SK-N-SH treated with all-trans-retinoic acid at 6 μM for 48 hours (cell line): ENCODE results near the gene CEBPB.

Source experiments
- OSR1 ChIP-seq: fragments of 250-450 bp; sonication (Bioruptor Pico); IDR thresholded peaks from 2 replicates; pipeline ENCODE4 v1.8.0; 2022; ENCODE audit warnings: moderate library complexity, mild to moderate bottlenecking, inconsistent platforms
- RARB ChIP-seq: fragments of 250-450 bp; sonication (Bioruptor Pico); IDR thresholded peaks from 2 replicates; pipeline ENCODE4 v1.8.0; 2021; ENCODE audit warnings: mild to moderate bottlenecking, moderate library complexity
- ZC3H10 ChIP-seq: fragments of 250-450 bp; sonication (Bioruptor Pico); IDR thresholded peaks from 2 replicates; pipeline ENCODE4 v1.5.1; 2021; ENCODE audit warnings: mild to moderate bottlenecking, moderate library complexity
- ZFP30 ChIP-seq: fragments of 450-650 bp; formaldehyde crosslinking; IDR thresholded peaks from 2 replicates; pipeline ENCODE4 v1.5.0; 2022; ENCODE audit warnings: mild to moderate bottlenecking, moderate library complexity
- ZNF70 ChIP-seq: fragments of 450-650 bp; formaldehyde crosslinking; IDR thresholded peaks from 2 replicates; pipeline ENCODE4 v1.5.0; 2020; ENCODE audit warnings: mild to moderate bottlenecking, moderate library complexity
- ZNF8 ChIP-seq: fragments of 450-650 bp; formaldehyde crosslinking; IDR thresholded peaks from 2 replicates; pipeline ENCODE4 v1.5.0; 2020; ENCODE audit warnings: mild to moderate bottlenecking, moderate library complexity
- TF ChIP-seq, protein P1 (sequence below): fragments of 250-450 bp; sonication (Bioruptor Pico); IDR thresholded peaks from 2 replicates; pipeline ENCODE4 v1.8.0; 2020; ENCODE audit warnings: mild to moderate bottlenecking, moderate library complexity, borderline replicate concordance
- TF ChIP-seq, protein P2 (sequence below): fragments of 250-450 bp; sonication (Bioruptor Pico); IDR thresholded peaks from 2 replicates; pipeline ENCODE4 v1.5.1; 2021; ENCODE audit warnings: mild to moderate bottlenecking, moderate library complexity
- TF ChIP-seq, protein P3 (sequence below): fragments of 250-450 bp; sonication (Bioruptor Pico); IDR thresholded peaks from 2 replicates; pipeline ENCODE4 v1.5.0; 2020; ENCODE audit warnings: mild to moderate bottlenecking, moderate library complexity
- TF ChIP-seq, protein P4 (sequence below): fragments of 250-450 bp; sonication (Bioruptor Pico); IDR thresholded peaks from 2 replicates; pipeline ENCODE4 v1.8.0; 2021; ENCODE audit warnings: low read depth, mild to moderate bottlenecking, moderate library complexity, borderline replicate concordance
- TF ChIP-seq, protein P5 (sequence below): fragments of 250-450 bp; sonication (Bioruptor Pico); IDR thresholded peaks from 2 replicates; pipeline ENCODE4 v1.5.1; 2020; ENCODE audit warnings: low read depth, mild to moderate bottlenecking, moderate library complexity

DNA sequence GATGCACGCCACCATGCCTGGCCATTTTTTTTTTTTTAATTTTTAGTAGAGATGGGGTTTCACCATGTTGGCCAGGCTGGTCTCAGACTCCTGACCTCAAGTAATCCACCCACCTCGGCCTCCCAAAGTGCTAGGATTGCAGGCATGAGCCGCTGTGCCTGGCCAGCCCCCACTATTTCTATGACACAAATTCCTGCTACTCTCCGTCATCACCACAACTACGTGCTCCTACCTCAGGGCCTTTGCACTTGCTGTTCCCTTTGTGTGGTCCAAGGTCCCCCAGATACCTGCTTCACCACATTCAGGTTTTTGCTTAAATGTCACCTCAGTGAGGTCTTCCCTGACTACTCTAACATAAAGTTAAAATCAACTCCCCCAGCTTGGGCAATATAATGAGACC lies 5.2 kb upstream of the CEBPB start:
- TF ChIP-seq, protein P1, sequence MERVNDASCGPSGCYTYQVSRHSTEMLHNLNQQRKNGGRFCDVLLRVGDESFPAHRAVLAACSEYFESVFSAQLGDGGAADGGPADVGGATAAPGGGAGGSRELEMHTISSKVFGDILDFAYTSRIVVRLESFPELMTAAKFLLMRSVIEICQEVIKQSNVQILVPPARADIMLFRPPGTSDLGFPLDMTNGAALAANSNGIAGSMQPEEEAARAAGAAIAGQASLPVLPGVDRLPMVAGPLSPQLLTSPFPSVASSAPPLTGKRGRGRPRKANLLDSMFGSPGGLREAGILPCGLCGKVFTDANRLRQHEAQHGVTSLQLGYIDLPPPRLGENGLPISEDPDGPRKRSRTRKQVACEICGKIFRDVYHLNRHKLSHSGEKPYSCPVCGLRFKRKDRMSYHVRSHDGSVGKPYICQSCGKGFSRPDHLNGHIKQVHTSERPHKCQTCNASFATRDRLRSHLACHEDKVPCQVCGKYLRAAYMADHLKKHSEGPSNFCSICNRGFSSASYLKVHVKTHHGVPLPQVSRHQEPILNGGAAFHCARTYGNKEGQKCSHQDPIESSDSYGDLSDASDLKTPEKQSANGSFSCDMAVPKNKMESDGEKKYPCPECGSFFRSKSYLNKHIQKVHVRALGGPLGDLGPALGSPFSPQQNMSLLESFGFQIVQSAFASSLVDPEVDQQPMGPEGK (CRISPR knock-in tag): no peak
- no peak for TF ChIP-seq ZNF70 (CRISPR knock-in tag)
- TF ChIP-seq, protein P2, sequence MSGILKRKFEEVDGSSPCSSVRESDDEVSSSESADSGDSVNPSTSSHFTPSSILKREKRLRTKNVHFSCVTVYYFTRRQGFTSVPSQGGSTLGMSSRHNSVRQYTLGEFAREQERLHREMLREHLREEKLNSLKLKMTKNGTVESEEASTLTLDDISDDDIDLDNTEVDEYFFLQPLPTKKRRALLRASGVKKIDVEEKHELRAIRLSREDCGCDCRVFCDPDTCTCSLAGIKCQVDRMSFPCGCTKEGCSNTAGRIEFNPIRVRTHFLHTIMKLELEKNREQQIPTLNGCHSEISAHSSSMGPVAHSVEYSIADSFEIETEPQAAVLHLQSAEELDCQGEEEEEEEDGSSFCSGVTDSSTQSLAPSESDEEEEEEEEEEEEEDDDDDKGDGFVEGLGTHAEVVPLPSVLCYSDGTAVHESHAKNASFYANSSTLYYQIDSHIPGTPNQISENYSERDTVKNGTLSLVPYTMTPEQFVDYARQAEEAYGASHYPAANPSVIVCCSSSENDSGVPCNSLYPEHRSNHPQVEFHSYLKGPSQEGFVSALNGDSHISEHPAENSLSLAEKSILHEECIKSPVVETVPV (CRISPR knock-in tag): no peak
- no peak for TF ChIP-seq ZFP30 (CRISPR knock-in tag)
- TF ChIP-seq, protein P3, sequence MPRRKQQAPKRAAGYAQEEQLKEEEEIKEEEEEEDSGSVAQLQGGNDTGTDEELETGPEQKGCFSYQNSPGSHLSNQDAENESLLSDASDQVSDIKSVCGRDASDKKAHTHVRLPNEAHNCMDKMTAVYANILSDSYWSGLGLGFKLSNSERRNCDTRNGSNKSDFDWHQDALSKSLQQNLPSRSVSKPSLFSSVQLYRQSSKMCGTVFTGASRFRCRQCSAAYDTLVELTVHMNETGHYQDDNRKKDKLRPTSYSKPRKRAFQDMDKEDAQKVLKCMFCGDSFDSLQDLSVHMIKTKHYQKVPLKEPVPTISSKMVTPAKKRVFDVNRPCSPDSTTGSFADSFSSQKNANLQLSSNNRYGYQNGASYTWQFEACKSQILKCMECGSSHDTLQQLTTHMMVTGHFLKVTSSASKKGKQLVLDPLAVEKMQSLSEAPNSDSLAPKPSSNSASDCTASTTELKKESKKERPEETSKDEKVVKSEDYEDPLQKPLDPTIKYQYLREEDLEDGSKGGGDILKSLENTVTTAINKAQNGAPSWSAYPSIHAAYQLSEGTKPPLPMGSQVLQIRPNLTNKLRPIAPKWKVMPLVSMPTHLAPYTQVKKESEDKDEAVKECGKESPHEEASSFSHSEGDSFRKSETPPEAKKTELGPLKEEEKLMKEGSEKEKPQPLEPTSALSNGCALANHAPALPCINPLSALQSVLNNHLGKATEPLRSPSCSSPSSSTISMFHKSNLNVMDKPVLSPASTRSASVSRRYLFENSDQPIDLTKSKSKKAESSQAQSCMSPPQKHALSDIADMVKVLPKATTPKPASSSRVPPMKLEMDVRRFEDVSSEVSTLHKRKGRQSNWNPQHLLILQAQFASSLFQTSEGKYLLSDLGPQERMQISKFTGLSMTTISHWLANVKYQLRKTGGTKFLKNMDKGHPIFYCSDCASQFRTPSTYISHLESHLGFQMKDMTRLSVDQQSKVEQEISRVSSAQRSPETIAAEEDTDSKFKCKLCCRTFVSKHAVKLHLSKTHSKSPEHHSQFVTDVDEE (CRISPR knock-in tag): no peak
- TF ChIP-seq, protein P4, sequence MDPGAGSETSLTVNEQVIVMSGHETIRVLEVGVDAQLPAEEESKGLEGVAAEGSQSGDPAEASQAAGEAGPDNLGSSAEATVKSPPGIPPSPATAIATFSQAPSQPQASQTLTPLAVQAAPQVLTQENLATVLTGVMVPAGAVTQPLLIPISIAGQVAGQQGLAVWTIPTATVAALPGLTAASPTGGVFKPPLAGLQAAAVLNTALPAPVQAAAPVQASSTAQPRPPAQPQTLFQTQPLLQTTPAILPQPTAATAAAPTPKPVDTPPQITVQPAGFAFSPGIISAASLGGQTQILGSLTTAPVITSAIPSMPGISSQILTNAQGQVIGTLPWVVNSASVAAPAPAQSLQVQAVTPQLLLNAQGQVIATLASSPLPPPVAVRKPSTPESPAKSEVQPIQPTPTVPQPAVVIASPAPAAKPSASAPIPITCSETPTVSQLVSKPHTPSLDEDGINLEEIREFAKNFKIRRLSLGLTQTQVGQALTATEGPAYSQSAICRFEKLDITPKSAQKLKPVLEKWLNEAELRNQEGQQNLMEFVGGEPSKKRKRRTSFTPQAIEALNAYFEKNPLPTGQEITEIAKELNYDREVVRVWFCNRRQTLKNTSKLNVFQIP (CRISPR knock-in tag): no peak
- no peak for TF ChIP-seq ZC3H10 (CRISPR knock-in tag)
- TF ChIP-seq OSR1 (CRISPR knock-in tag): no peak
- TF ChIP-seq, protein P5, sequence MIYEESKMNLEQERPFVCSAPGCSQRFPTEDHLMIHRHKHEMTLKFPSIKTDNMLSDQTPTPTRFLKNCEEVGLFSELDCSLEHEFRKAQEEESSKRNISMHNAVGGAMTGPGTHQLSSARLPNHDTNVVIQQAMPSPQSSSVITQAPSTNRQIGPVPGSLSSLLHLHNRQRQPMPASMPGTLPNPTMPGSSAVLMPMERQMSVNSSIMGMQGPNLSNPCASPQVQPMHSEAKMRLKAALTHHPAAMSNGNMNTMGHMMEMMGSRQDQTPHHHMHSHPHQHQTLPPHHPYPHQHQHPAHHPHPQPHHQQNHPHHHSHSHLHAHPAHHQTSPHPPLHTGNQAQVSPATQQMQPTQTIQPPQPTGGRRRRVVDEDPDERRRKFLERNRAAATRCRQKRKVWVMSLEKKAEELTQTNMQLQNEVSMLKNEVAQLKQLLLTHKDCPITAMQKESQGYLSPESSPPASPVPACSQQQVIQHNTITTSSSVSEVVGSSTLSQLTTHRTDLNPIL (CRISPR knock-in tag): no peak
- no peak for TF ChIP-seq ZNF8 (CRISPR knock-in tag)
- no peak for TF ChIP-seq RARB
